NCI-H524 (cell line): ENCODE data around the gene EPB41L5.
A peak's percentile ranks its signal among the peaks of the same experiment; 100 is the strongest.
"Not testable (repeated sequence)": the region's sequence is repeated elsewhere in the genome, so short reads cannot be mapped to it uniquely, and the experiment has no call there.

Experiments
- DNase-seq, 2 experiments: peaks; one replicate each; lab custom pipeline; 2025; lab: John Stamatoyannopoulos, UW

EPB41L5 gene

DNA sequence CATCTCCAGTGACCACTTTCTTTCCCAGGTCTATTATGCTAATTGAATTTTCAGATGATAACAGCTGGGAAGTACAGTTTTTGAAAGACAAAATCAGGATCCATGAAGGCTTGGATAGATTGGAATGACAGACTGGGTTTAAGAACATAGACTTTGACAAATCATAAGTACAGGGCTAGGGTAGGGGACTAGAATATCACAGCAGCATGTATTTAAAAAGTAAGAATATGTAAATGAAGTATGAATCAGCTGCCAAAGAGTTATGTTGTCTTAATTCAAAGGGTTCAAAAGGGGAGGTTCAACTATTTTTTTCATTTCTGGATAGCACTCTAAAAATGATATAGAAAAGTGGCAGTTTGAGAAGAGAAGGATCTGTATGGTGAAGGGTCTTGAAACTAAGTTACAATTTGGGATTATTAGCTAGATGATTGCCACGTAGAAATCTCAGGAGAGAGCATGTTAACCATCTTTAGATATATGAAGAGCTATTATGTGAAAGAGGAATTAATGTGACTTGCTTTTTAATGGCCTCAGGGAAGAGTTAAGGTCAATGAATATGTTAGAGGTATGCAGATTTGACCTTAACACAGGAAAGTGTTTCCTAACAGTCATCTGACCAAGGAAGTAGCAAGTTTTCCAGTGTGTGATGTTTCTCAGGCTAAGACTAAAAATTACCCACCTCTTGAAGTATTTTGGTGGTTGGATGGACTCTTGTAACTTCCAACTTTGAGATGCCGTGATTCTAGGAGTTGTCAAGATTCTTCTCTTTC lies 128.6 kb downstream of the EPB41L5 start:
- no peak for DNase-seq

DNA sequence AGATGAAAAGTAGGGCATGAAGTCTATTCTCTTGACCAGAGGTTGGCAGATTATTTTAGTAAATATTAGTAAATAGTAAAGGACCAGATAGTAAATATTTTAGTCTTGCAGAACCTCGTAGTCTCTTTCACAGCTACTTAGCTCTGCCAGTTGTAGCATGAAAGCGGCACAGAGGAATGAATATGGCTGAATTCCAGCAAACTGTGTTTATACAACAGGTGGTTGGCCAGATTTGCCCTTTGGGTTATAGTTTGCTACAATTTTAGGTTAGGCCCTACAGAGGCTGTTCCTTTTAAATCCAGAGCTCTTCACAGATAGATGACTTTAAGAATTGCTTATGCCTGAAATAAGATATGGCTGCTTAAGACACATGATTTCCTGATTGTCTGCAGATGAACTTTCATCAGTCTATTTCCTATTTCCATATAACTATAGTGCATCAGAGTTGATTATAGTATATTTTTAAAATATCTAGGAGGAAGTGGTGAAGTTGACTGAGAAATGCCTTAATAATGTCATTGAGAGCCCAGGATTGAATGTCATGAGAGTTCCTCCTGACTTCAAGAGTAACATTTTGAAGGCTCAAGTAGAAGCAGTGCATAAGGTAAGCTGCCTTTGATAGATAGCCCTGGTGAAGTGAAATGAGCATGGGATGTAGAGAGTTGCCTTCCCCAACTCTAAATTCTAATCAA lies 129.8 kb downstream of the EPB41L5 start:
- DNase-seq = no peak

- no peak for DNase-seq
Observed at GRCh38 chr2:120148229-120148628, 135.4 kb downstream of the EPB41L5 start.

DNA sequence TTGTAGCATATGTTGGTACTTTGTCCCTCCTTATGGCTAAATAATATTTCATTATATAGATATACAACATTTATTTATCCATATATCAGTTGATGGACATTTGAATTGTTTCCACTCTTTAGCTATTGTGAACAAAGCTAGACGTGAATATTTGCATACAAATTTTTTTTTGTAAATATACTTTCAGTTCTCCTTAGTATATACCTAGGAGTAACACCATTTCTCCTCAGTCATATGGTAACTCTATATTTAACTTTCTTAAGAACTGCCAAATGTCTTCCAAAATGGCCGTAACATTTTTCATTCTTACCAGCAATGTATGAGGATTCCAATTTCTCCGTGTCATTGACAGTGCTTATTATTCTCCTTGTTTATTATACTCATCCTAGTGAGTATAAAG lies 135.8 kb downstream of the EPB41L5 start:
- no peak for DNase-seq

- no peak for DNase-seq
Observed at GRCh38 chr2:120149406-120149805, 136.5 kb downstream of the EPB41L5 start.

GRCh38 chr2:120150040-120150482 lies 137.2 kb downstream of the EPB41L5 start:
- no peak for DNase-seq

GRCh38 chr2:120155308-120155707 lies 142.4 kb downstream of the EPB41L5 start:
- DNase-seq = no peak

- not testable (repeated sequence) for DNase-seq
Observed at GRCh38 chr2:120158658-120159057, 145.8 kb downstream of the EPB41L5 start.

- DNase-seq = no peak
Observed at GRCh38 chr2:120161190-120161589, 148.3 kb downstream of the EPB41L5 start.

DNA sequence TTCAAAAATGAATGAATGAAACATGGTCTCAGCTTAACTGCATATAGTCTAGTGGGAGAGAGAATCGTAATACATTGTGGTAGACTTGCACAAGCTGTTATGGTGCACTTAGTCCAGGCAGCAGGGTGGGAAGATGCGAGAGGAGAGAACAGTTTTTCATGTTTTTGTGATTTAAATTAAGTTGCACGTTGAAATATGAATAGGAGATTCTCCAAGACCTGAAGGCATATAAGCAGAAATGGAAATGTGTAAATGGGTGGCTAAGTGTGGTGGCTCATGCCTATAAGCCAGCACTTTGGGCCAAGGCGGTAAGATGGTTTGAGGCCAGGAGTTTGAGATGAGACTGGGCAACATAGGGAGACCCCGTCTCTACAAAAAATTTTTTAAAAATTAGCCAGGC lies 149.8 kb downstream of the EPB41L5 start:
- DNase-seq = no peak

- DNase-seq = no peak
Observed at GRCh38 chr2:120167272-120167671, 154.4 kb downstream of the EPB41L5 start.

GRCh38 chr2:120169020-120169419 lies 156.1 kb downstream of the EPB41L5 start:
- DNase-seq = no peak

- DNase-seq = peak in 1 of 2 experiments; percentile 59
Observed at GRCh38 chr2:120174963-120175581, 162.2 kb downstream of the EPB41L5 start.

GRCh38 chr2:120176526-120176925 lies 163.6 kb downstream of the EPB41L5 start:
- DNase-seq = no peak

GRCh38 chr2:120177001-120177621 lies 164.2 kb downstream of the EPB41L5 start:
- DNase-seq = no peak

DNA sequence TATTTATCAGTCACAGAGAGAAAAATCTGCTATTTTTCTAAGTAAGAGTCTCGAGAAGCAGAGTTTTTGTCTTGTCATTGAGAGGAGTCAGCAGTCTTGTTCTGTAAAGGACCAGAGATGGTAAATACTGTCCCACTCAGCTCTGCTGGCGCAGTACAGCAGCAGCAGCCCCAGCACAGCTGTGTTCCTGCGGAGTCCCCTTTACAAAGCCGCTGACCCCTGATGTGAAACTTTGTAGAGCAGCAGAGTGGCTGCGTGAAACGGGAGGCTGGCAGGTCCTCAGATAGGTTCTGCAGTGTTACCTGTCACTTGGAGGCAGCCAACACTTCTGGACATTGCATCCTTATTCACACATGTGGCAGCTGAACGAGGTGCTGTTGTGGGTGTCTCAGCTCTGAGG lies 165.1 kb downstream of the EPB41L5 start:
- no peak for DNase-seq

- no peak for DNase-seq
Observed at GRCh38 chr2:120179396-120179795, 166.5 kb downstream of the EPB41L5 start.

DNA sequence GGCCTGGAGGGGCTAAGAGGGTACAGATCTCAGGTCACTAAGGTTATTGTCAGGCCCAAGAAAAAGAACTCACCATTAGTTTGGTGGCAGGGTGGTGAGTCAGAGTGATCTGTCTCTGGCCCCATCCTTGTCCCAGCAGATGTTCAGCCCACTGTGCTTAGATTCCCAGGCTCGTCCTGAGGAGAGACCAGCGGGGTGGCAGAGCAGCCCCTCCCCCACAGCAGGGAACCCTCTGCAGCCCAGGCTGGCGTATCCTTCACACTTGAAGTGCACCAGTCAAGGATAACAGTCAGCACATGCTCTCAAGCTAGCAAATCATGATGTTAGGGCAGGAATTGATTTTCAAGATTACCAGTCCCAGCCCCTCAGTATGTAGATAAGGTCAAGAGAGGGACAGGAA lies 167.2 kb downstream of the EPB41L5 start:
- DNase-seq = no peak

DNA sequence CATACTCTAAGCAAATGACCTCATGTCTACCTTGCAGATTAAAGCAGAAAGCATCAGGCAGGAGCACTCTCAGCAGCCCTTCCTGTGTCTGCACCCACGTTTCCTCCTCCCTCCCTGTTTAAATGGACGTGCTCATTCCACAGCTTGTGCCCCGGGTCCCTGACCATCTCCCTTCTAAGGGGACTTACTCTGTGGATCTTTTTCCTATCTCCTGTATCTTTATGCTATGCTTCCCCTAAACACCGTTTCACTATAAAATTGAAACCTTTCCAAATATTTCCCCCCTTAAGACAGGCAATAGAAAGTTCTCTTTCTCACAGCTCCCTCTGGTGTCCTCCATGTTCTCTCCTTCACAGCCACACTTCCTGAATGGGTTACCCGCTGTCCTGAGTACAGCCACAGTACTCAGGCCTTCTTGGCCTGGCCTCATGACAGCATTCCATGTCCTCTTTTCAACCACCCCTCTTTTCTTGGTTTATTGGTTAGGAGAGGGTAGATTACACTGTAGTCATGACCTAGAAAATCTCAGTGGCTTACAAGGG lies 169.2 kb downstream of the EPB41L5 start:
- DNase-seq = no peak

GRCh38 chr2:120189189-120189588 lies 176.3 kb downstream of the EPB41L5 start:
- no peak for DNase-seq

- DNase-seq = no peak
Observed at GRCh38 chr2:120192280-120192679, 179.4 kb downstream of the EPB41L5 start.

- DNase-seq = peak in 1 of 2 experiments; percentile 8
Observed at GRCh38 chr2:120195553-120195952, 182.7 kb downstream of the EPB41L5 start.
